Endodermal cell (in vitro differentiated cells): Measurements from ENCODE around the gene PREX1. TPM values are rescaled to one million over a fixed set of nuclear protein-coding genes. Genes with fewer than 3 reads are reported as not detected.

Source experiments
- DNase-seq: peaks from one replicate; pipeline ENCODE4 v3.0.0-alpha.2; 2017
- H3K27ac ChIP-seq: 2 replicates; pipeline ENCODE4 v1.5.1; 2013; ENCODE audit warnings: mild to moderate bottlenecking, low read depth, low read length, moderate library complexity
- H3K27me3 ChIP-seq: 2 replicates; pipeline ENCODE4 v1.6.1; 2013; ENCODE audit warnings: mild to moderate bottlenecking, low read length, moderate library complexity; ENCODE audit not compliant: insufficient read depth, control insufficient read depth, poor library complexity, severe bottlenecking
- H3K36me3 ChIP-seq: 2 replicates; pipeline ENCODE4 v1.7.0; 2013; ENCODE audit warnings: mild to moderate bottlenecking, low read length, moderate library complexity; ENCODE audit not compliant: control insufficient read depth, insufficient read depth
- H3K4me1 ChIP-seq: one replicate; pipeline ENCODE4 v1.7.0; 2013; ENCODE audit warnings: low read length; ENCODE audit not compliant: control insufficient read depth, insufficient read depth
- H3K4me3 ChIP-seq: 2 replicates; pipeline ENCODE4 v1.5.1; 2013; ENCODE audit warnings: mild to moderate bottlenecking, low read length, moderate library complexity
- H3K9ac ChIP-seq: 2 replicates; pipeline ENCODE4 v1.6.1; 2013; ENCODE audit warnings: mild to moderate bottlenecking, low read length, moderate library complexity; ENCODE audit not compliant: poor library complexity, severe bottlenecking; ENCODE audit errors: extremely low read depth
- H3K9me3 ChIP-seq: 2 replicates; pipeline ENCODE4 v1.6.1; 2013; ENCODE audit warnings: mild to moderate bottlenecking, low read length, moderate library complexity; ENCODE audit not compliant: control insufficient read depth
- H3K27ac Mint-ChIP-seq: 2 replicates; pipeline ENCODE4 v1.8.0; 2020; ENCODE audit warnings: mixed read lengths
- H3K27me3 Mint-ChIP-seq: 2 replicates; pipeline ENCODE4 v1.8.0; 2021; ENCODE audit warnings: mild to moderate bottlenecking, mixed read lengths; ENCODE audit not compliant: insufficient read depth
- H3K36me3 Mint-ChIP-seq: 2 replicates; pipeline ENCODE4 v1.8.0; 2020; ENCODE audit warnings: low read depth, mixed read lengths
- H3K4me1 Mint-ChIP-seq: 2 replicates; pipeline ENCODE4 v1.8.0; 2020; ENCODE audit warnings: mixed read lengths
- H3K4me3 Mint-ChIP-seq: 2 replicates; pipeline ENCODE4 v1.8.0; 2020; ENCODE audit warnings: mild to moderate bottlenecking, moderate library complexity, mixed read lengths
- H3K9me3 Mint-ChIP-seq: 2 replicates; pipeline ENCODE4 v1.8.0; 2020; ENCODE audit warnings: mild to moderate bottlenecking, mixed read lengths
- CTCF ChIP-seq: fragments of 200-600 bp; sonication (generic); conservative IDR thresholded peaks from 2 replicates; pipeline ENCODE4 v1.5.0; 2021; ENCODE audit warnings: antibody characterized with exemption, mild to moderate bottlenecking
- WGBS, 2 experiments: methylation state at CpG; one replicate each; pipeline versions ENCODE4 v1.1.5 to v1.1.7; 2013; ENCODE audit warnings: missing lambda C conversion rate in 2 of 2, mixed read lengths in 1 of 2; ENCODE audit not compliant: insufficient coverage in 1 of 2, insufficient read length in 1 of 2; 5-methylcytosine and 5-hydroxymethylcytosine counted together
- total RNA-seq, 2 donors: library from RNA; stranded (reverse); fragmentation: NEBNext Ultra II Directional in 1 of 2; extraction: Animal tissue kit (Norgen Biotek cat#: 25700) in 1 of 2; gene quantifications; 2 replicates in 1 of 2; 3 replicates in 1 of 2; pipeline ENCODE4 v1.2.1, GENCODE V29; 2021

Gene PREX1
- total RNA-seq, 2 donors from 2014 or later: 65.3 to 70.5 TPM

- Mint-ChIP-seq H3K9me3 (no peaks in the 10 kb centered on the region), H3K27me3 (peaks cover 41% of the 10 kb centered on the region), H3K36me3 (no peaks in the 10 kb centered on the region), H3K27ac (no peak overlapping the region), H3K4me1 (peaks cover 9% of the 10 kb centered on the region), H3K4me3 (no peak overlapping the region)
- Histone ChIP-seq H3K36me3 (no peaks in the 10 kb centered on the region), H3K9ac (no peak overlapping the region), H3K4me3 (no peak overlapping the region), H3K4me1 (peaks cover 9% of the 10 kb centered on the region), H3K9me3 (peaks cover 4% of the 10 kb centered on the region), H3K27ac (no peak overlapping the region), H3K27me3 (no peaks in the 10 kb centered on the region)
- no peak for TF ChIP-seq CTCF
- WGBS, 2 experiments: 92 to 96% methylated on average over 6 of the region's 6 CpGs
- no peak for DNase-seq
Observed at GRCh38 chr20:48843057-48843806, 15.4 kb upstream of the PREX1 start.

GRCh38 chr20:48841875-48842529 is 14.2 kb upstream of the PREX1 start:
- Mint-ChIP-seq H3K36me3 (no peaks in the 10 kb centered on the region), H3K9me3 (no peaks in the 10 kb centered on the region), H3K27ac (no peak overlapping the region), H3K4me3 (no peak overlapping the region), H3K4me1 (peaks cover 11% of the 10 kb centered on the region), H3K27me3 (peaks cover 45% of the 10 kb centered on the region)
- Histone ChIP-seq H3K36me3 (no peaks in the 10 kb centered on the region), H3K9ac (no peak overlapping the region), H3K4me3 (no peak overlapping the region), H3K27ac (no peak overlapping the region), H3K4me1 (peaks cover 8% of the 10 kb centered on the region), H3K27me3 (no peaks in the 10 kb centered on the region), H3K9me3 (no peaks in the 10 kb centered on the region)
- 80 to 86% methylated on average over 1 to 4 of the region's 4 CpGs for WGBS, 2 experiments
- no peak for TF ChIP-seq CTCF
- no peak for DNase-seq

GRCh38 chr20:48841196-48841874 is 13.5 kb upstream of the PREX1 start:
- H3K36me3 Mint-ChIP-seq: no peaks in the 10 kb centered on the region
- H3K4me3 ChIP-seq: no peak overlapping the region
- WGBS, 2 experiments: 84 to 96% methylated on average over 3 to 7 of the region's 7 CpGs
- H3K27ac Mint-ChIP-seq: no peak overlapping the region
- no peaks in the 10 kb centered on the region for H3K9me3 ChIP-seq
- H3K9ac ChIP-seq: no peak overlapping the region
- H3K9me3 Mint-ChIP-seq: no peaks in the 10 kb centered on the region
- H3K4me1 ChIP-seq: peaks cover 1% of the 10 kb centered on the region
- no peaks in the 10 kb centered on the region for H3K36me3 ChIP-seq
- no peak overlapping the region for H3K27ac ChIP-seq
- H3K4me3 Mint-ChIP-seq: no peak overlapping the region
- peaks cover 49% of the 10 kb centered on the region for H3K27me3 Mint-ChIP-seq
- no peak for TF ChIP-seq CTCF
- DNase-seq: no peak
- H3K4me1 Mint-ChIP-seq: peaks cover 7% of the 10 kb centered on the region
- H3K27me3 ChIP-seq: no peaks in the 10 kb centered on the region
